HG03565 (cell line): ENCODE results near the gene CASP4.
"Not testable (repeated sequence)": the region's sequence is repeated elsewhere in the genome, so short reads cannot be mapped to it uniquely, and the experiment has no call there.

ENCODE experiments used
- ATAC-seq: cut with Tn5 transposase; IDR thresholded peaks from one replicate; pipeline ENCODE4 v1.9.1; 2021; ENCODE audit warnings: mild to moderate bottlenecking, moderate library complexity; ENCODE audit not compliant: unreplicated experiment

The CASP4 gene

GRCh38 chr11:104968355-104968855 lies at the start of gene CASP4:
Gene CASP4, minus strand, starts transcription at chr11:104968574. Its CDS starts 49 bp downstream, at chr11:104968525.
- peak; percentile 92 for ATAC-seq

- ATAC-seq: no peak
Observed at GRCh38 chr11:105007463-105007862, 39.1 kb upstream of the CASP4 start.

GRCh38 chr11:105005451-105005845 lies 37.1 kb upstream of the CASP4 start:
- no peak for ATAC-seq

- ATAC-seq: no peak
Observed at GRCh38 chr11:105004021-105004420, 35.6 kb upstream of the CASP4 start.

GRCh38 chr11:105003151-105003550 lies 34.8 kb upstream of the CASP4 start:
- no peak for ATAC-seq

GRCh38 chr11:105000797-105001196 lies 32.4 kb upstream of the CASP4 start:
- ATAC-seq: peak; percentile 95

GRCh38 chr11:105000167-105000566 lies 31.8 kb upstream of the CASP4 start:
- ATAC-seq: no peak

GRCh38 chr11:104999721-105000120 lies 31.3 kb upstream of the CASP4 start:
- no peak for ATAC-seq

- no peak for ATAC-seq
Observed at GRCh38 chr11:104997288-104997687, 28.9 kb upstream of the CASP4 start.

- no peak for ATAC-seq
Observed at GRCh38 chr11:104995001-104995408, 26.6 kb upstream of the CASP4 start.

GRCh38 chr11:104992781-104993180 lies 24.4 kb upstream of the CASP4 start:
- ATAC-seq: no peak

- no peak for ATAC-seq
Observed at GRCh38 chr11:104991994-104992393, 23.6 kb upstream of the CASP4 start.

- no peak for ATAC-seq
Observed at GRCh38 chr11:104984808-104985207, 16.4 kb upstream of the CASP4 start.

GRCh38 chr11:104979839-104980238 lies 11.5 kb upstream of the CASP4 start:
- ATAC-seq: no peak

- no peak for ATAC-seq
Observed at GRCh38 chr11:104973616-104974015, 5.2 kb upstream of the CASP4 start.

GRCh38 chr11:104972924-104973323 lies 4.5 kb upstream of the CASP4 start:
- ATAC-seq: not testable (repeated sequence)

- no peak for ATAC-seq
Observed at GRCh38 chr11:104970756-104971155, 2.4 kb upstream of the CASP4 start.

- no peak for ATAC-seq
Observed at GRCh38 chr11:104968856-104969776, 742 bp upstream of the CASP4 start.

GRCh38 chr11:104967534-104968354 lies 630 bp downstream of the CASP4 start:
- peak; percentile 3 for ATAC-seq

- no peak for ATAC-seq
Observed at GRCh38 chr11:104965735-104966134, 2.6 kb downstream of the CASP4 start.

- ATAC-seq: no peak
Observed at GRCh38 chr11:104964247-104964646, 4.1 kb downstream of the CASP4 start.

GRCh38 chr11:104962852-104963251 lies 5.5 kb downstream of the CASP4 start:
- ATAC-seq: no peak
